Fibroblast of skin of left biceps (primary cell): ENCODE measurements around the gene COX6A1.

ENCODE experiments used
- DNase-seq, 2 experiments: peaks; one replicate each; pipeline ENCODE4 v3.0.0-alpha.2; 2013; ENCODE audit warnings: low read depth in 2 of 2

COX6A1 gene

GRCh38 chr12:120437735-120438494 is at the start of gene COX6A1:
Gene COX6A1 (plus strand): TSS chr12:120438113. CDS start chr12:120438127, 14 bp downstream.
- DNase-seq: peak; percentile 84 to 86

GRCh38 chr12:120388691-120389481 is 49.0 kb upstream of the COX6A1 start:
- no peak for DNase-seq

GRCh38 chr12:120390540-120391120 is 47.3 kb upstream of the COX6A1 start:
- DNase-seq: no peak

- no peak for DNase-seq
These were observed 43.2 kb upstream of the COX6A1 start for GRCh38 chr12:120394483-120395367.

GRCh38 chr12:120397824-120398540 is 39.9 kb upstream of the COX6A1 start:
- no peak for DNase-seq

- DNase-seq: peak in 1 of 2 experiments; percentile 13
These were observed 38.4 kb upstream of the COX6A1 start for GRCh38 chr12:120399531-120399930.

GRCh38 chr12:120402217-120402616 is 35.7 kb upstream of the COX6A1 start:
- DNase-seq: no peak

GRCh38 chr12:120403869-120404268 is 34.0 kb upstream of the COX6A1 start:
- no peak for DNase-seq

GRCh38 chr12:120404271-120404670 is 33.6 kb upstream of the COX6A1 start:
- no peak for DNase-seq

GRCh38 chr12:120406069-120406468 is 31.8 kb upstream of the COX6A1 start:
- DNase-seq: no peak

- DNase-seq: no peak
These were observed 31.4 kb upstream of the COX6A1 start for GRCh38 chr12:120406553-120406952.

GRCh38 chr12:120408771-120409170 is 29.1 kb upstream of the COX6A1 start:
- DNase-seq: no peak

GRCh38 chr12:120412421-120412820 is 25.5 kb upstream of the COX6A1 start:
- DNase-seq: no peak

- DNase-seq: no peak
These were observed 23.8 kb upstream of the COX6A1 start for GRCh38 chr12:120413901-120414695.

GRCh38 chr12:120416490-120417216 is 21.3 kb upstream of the COX6A1 start:
- DNase-seq: no peak

GRCh38 chr12:120417917-120418580 is 19.9 kb upstream of the COX6A1 start:
- DNase-seq: no peak

- no peak for DNase-seq
These were observed 16.2 kb upstream of the COX6A1 start for GRCh38 chr12:120421701-120422100.

- DNase-seq: no peak
These were observed 14.9 kb upstream of the COX6A1 start for GRCh38 chr12:120422892-120423456.

- DNase-seq: no peak
These were observed 12.1 kb upstream of the COX6A1 start for GRCh38 chr12:120425797-120426196.
